Colonic mucosa (tissue), 4 donors: Measurements from ENCODE around the gene NPBWR2. TPM values are rescaled to one million over a fixed set of nuclear protein-coding genes. Genes with fewer than 3 reads are reported as not detected.

Experiments used
- DNase-seq: peaks from one replicate; pipeline ENCODE4 v3.0.0-alpha.2; 2020
- H3K27ac ChIP-seq: fragments of 200-600 bp; one replicate; pipeline ENCODE4 v1.8.0; 2021
- H3K27me3 ChIP-seq: fragments of 200-600 bp; one replicate; pipeline ENCODE4 v1.8.0; 2021
- H3K36me3 ChIP-seq: fragments of 200-600 bp; one replicate; pipeline ENCODE4 v1.8.0; 2021
- H3K4me1 ChIP-seq: fragments of 200-600 bp; one replicate; pipeline ENCODE4 v1.8.0; 2021; ENCODE audit warnings: mild to moderate bottlenecking
- H3K4me3 ChIP-seq: fragments of 200-600 bp; one replicate; pipeline ENCODE4 v1.8.0; 2021
- H3K9ac ChIP-seq, 2 donors: one replicate each; pipeline ENCODE4 v1.7.0; 2013; ENCODE audit warnings: control low read depth in 2 of 2, low read depth in 2 of 2, low read length in 2 of 2
- H3K9me3 ChIP-seq: fragments of 200-600 bp; one replicate; pipeline ENCODE4 v1.8.0; 2021
- CTCF ChIP-seq: fragments of 200-600 bp; IDR thresholded peaks from one replicate; pipeline ENCODE4 v1.8.0; 2022; ENCODE audit warnings: antibody characterized with exemption, mild to moderate bottlenecking
- intact Hi-C: fragments of 100-400 bp; cut with DNase I; formaldehyde crosslinking; loops from one replicate; pipeline ENCODE4 v1.14.1; 2022
- total RNA-seq, 2 donors: library from RNA; stranded (reverse); fragmentation: NEBNext Ultra II Directional in 1 of 2; extraction: Animal tissue kit (Norgen Biotek cat#: 25700) in 1 of 2; gene quantifications; one replicate each; pipeline ENCODE4 v1.2.1, GENCODE V29; 2021
- donor health status: healthy.
- donor health status: DM: no; HTN: no; CAD: no.
- donor health status: DM: no; HTN: no; CAD: no.

NPBWR2 gene
- total RNA-seq, 2 donors from 2014 or later, result not detected

- Histone ChIP-seq H3K4me1 (no peaks in the 10 kb centered on the region), H3K36me3 (no peaks in the 10 kb centered on the region), H3K27me3 (no peaks in the 10 kb centered on the region), H3K27ac (no peak overlapping the region), H3K4me3 (no peak overlapping the region), H3K9me3 (no peaks in the 10 kb centered on the region), H3K9ac (no peak overlapping the region)
- no peak for TF ChIP-seq CTCF
- no peak for DNase-seq
- intact Hi-C loops, result no loop called here
These were observed 35.7 kb downstream of the NPBWR2 start for GRCh38 chr20:64071341-64072332.

- Histone ChIP-seq H3K9ac (no peak overlapping the region), H3K4me3 (no peak overlapping the region), H3K36me3 (no peaks in the 10 kb centered on the region), H3K27ac (no peak overlapping the region), H3K27me3 (no peaks in the 10 kb centered on the region), H3K4me1 (no peaks in the 10 kb centered on the region), H3K9me3 (no peaks in the 10 kb centered on the region)
- intact Hi-C loops, result no loop called here
- TF ChIP-seq CTCF, result no peak
- DNase-seq, result no peak
These were observed 36.9 kb downstream of the NPBWR2 start for GRCh38 chr20:64070244-64070993.

- no peak overlapping the region for H3K27ac ChIP-seq
- peak; percentile 66 for TF ChIP-seq CTCF
- H3K9me3 ChIP-seq, result no peaks in the 10 kb centered on the region
- no peaks in the 10 kb centered on the region for H3K27me3 ChIP-seq
- H3K4me3 ChIP-seq, result no peak overlapping the region
- no peaks in the 10 kb centered on the region for H3K36me3 ChIP-seq
- H3K9ac ChIP-seq, result no peak overlapping the region
- no peak for DNase-seq
- H3K4me1 ChIP-seq, result no peaks in the 10 kb centered on the region
- intact Hi-C loops, result no loop called here
These were observed 37.6 kb downstream of the NPBWR2 start for GRCh38 chr20:64069614-64070243.

- Histone ChIP-seq H3K4me3 (no peak overlapping the region), H3K27me3 (no peaks in the 10 kb centered on the region), H3K27ac (no peak overlapping the region), H3K4me1 (no peaks in the 10 kb centered on the region), H3K36me3 (no peaks in the 10 kb centered on the region), H3K9me3 (no peaks in the 10 kb centered on the region), H3K9ac (no peak overlapping the region)
- TF ChIP-seq CTCF, result no peak
- intact Hi-C loops, result no loop called here
- no peak for DNase-seq
These were observed 38.2 kb downstream of the NPBWR2 start for GRCh38 chr20:64069209-64069613.

- DNase-seq, result no peak
- intact Hi-C loops, result no loop called here
- no peak overlapping the region for H3K9ac ChIP-seq
- H3K27ac ChIP-seq, result no peak overlapping the region
- no peaks in the 10 kb centered on the region for H3K9me3 ChIP-seq
- no peaks in the 10 kb centered on the region for H3K36me3 ChIP-seq
- no peak overlapping the region for H3K4me3 ChIP-seq
- no peak for TF ChIP-seq CTCF
- no peaks in the 10 kb centered on the region for H3K4me1 ChIP-seq
- no peaks in the 10 kb centered on the region for H3K27me3 ChIP-seq
These were observed 38.8 kb downstream of the NPBWR2 start for GRCh38 chr20:64068386-64069208.
